HG02798 (cell line): ENCODE measurements around the gene KLHL8.

Experiments used
- ATAC-seq: cut with Tn5 transposase; IDR thresholded peaks from one replicate; pipeline ENCODE4 v1.9.1; 2021; ENCODE audit warnings: mild to moderate bottlenecking; ENCODE audit not compliant: unreplicated experiment, poor library complexity

The KLHL8 gene

DNA sequence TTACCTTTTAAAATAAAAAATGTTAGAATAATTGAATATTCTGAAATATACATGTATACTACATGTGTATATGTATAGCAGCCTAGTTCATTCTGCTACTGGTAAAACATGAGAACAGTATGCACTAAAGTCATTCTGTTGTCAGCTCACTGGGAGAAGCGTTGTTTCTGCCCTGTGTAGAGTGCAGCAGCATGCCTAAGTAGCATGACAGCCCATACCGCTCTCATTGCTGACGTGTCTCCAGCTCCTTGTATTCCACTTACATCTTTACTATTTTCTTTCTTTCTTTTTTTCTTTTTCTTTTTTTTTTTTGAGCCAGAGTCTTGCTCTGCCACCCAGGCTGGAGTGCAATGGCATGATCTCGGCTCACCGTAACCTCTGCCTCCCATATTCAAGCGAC lies 90.7 kb downstream of the KLHL8 start:
- ATAC-seq = no peak

GRCh38 chr4:87128006-87128705 lies 92.3 kb downstream of the KLHL8 start:
- no peak for ATAC-seq

GRCh38 chr4:87126056-87126455 lies 94.4 kb downstream of the KLHL8 start:
- no peak for ATAC-seq

DNA sequence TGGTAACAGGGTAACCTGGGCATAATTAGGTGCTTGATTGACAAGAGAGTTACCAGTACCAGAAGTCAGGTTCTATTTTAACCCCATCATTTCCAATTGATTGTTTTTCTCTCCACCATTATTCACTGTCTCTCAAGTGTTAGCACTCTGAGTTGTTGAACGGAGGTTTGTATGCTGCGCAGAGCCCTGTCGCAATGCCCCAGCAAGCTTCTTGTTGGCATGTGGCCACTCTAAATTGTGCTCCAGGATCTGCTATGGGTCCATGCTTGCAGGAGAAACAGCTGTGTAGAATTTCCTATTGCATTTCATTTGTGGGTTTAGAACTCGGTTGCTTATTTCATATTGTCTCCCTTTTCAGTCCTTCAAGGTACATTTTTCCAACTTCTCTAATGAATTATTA lies 98.2 kb downstream of the KLHL8 start:
- no peak for ATAC-seq

DNA sequence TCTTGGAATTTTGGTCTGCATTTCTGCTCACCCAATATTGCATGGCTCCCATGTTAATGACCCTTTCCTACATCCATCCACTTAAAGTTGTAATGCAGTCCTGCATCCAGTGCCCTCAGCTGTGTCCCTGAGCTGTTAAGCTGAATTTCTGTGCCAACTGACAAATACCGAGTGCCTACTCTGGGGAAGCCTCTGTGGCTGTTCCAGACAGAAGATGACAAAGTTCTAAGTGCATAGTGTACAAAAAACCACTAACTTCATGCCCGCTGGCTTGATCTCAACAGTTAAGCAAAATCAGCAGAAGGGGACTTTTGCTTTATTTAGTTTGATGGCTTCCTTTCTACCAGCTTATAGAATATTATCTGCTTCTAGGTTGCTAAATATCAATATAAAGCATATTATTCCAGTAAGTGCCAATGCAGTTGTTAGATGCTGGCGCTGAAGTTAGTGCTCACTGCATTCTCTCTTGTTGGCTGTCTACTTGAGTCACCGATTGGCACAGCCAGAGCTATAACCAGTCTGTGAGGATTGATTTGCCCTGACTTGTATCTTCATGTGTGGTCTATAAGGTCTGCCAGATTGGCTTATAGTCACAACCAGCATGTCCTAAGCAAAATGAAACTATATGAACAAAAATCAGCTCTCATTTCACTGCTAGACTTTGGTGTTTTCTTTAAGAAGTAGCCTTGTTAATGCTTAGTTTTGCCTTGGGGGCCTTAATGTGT lies 98.9 kb downstream of the KLHL8 start:
- no peak for ATAC-seq

- ATAC-seq = no peak
Observed at GRCh38 chr4:87120411-87121162, 99.8 kb downstream of the KLHL8 start.

DNA sequence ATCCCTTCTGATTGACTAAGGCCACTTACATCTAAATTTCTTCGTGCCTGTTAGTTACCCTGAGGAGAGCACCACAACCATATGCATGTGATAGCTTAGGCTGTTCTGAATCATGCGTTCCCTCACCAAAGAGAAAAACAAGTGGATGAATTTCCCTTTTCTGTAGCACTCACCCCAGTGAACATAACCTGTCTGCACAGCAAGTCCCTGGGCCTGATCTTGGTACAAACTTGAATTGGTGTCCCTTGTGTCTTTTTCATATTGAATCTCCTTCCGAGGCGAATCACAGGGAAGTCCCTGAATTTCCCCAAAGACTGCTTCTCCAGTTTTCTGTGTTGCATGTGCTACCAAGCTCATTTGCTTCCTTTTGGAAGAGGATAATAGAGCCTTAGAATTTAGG lies 100.4 kb downstream of the KLHL8 start:
- ATAC-seq = no peak

GRCh38 chr4:87118826-87119225 lies 101.6 kb downstream of the KLHL8 start:
- ATAC-seq = no peak

DNA sequence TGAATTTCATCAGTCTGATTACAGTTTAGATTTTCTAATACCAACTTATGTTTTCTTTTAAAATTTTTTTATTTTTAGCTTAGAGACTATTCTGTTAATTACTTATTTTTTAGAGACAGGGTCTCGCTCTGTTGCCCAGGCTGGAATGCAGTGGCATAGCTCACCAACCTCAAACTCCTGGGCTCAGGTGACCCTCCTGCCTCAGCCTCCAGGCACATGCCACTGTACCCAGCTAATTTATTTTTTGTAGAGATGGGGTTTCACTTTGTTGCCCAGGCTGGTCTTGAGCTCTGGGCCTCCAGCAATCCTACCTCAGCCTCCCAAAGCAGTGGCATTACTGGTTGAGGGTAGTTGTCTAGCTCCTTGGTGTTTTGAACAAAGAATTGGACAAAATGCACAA lies 102.0 kb downstream of the KLHL8 start:
- no peak for ATAC-seq

DNA sequence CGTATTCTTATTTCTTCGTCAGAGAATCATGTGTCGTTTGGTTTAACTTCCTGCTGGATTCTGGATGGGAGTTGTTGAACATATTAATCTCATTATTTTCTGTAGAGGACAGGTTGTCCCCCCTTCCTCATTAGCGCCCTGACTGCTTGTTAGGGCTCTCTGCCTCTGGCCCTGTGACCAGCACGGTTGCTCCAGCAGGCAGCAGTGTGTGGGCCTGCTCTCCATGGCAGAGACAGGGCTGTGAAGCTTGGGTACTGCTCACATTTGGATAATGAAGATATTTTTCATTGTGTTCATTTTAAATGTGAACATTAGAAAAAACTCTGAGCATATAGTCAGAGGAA lies 102.7 kb downstream of the KLHL8 start:
- ATAC-seq = no peak

DNA sequence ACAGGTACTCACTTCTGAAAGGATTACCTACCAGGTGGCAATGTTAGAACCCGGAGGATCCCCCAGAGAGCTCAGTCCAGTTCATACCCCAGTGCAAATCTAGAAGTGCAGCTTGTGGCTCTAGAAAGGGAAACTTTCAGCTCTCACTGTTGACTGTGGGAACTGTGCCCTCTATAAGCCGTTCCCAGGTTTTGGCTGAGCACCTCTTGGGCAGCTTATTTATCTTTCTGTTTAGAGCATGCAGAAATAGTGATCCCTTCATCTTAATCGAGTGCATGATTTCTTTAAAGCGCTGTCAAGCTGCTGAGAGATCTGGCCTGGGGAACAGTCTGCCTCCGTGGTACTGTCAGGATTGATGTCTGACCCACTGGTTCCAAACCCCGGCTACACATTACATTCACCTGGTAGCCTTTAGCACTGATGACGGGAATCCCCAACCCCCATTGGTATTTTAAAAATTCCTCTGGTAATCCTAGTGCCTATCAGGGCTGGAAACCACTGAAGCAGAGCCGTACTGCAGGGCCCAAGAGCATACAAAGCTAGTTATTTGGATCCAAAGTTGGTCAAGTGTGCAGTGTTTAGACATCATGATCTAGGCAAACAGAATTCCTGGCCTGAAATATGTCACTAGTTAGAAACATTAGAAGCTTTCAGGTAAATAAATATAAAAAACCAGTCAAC lies 103.2 kb downstream of the KLHL8 start:
- no peak for ATAC-seq

DNA sequence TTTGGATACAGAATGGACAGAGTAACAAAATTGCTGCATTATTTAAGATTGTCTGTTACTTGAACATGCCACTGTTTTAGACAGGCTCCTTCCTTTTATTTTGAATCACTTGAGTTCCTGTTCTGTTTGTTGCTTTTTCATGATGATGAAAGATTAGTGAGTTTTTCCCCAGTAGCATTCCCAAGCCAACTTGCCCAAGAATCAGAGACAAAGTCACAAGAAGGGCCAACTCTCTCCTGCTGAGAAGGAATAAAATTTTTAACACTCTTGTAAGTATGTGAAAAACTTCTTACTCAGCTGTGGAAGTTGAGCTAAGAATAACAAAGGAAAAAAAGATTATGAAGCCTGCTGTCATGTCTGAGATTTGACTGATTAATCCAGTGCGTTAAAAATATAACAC lies 104.2 kb downstream of the KLHL8 start:
- no peak for ATAC-seq

GRCh38 chr4:87114245-87115062 lies 106.0 kb downstream of the KLHL8 start:
- ATAC-seq = no peak

GRCh38 chr4:87112063-87112462 lies 108.4 kb downstream of the KLHL8 start:
- no peak for ATAC-seq
